HuH-7.5 (cell line): ENCODE measurements around the gene RNF208.
A peak's percentile ranks its signal among the peaks of the same experiment; 100 is the strongest.
"Not testable (repeated sequence)": the region's sequence is repeated elsewhere in the genome, so short reads cannot be mapped to it uniquely, and the experiment has no call there.

Experiments used
- DNase-seq: peaks from one replicate; pipeline ENCODE4 v3.0.0; 2011; ENCODE audit warnings: low spot score

RNF208 gene

DNA sequence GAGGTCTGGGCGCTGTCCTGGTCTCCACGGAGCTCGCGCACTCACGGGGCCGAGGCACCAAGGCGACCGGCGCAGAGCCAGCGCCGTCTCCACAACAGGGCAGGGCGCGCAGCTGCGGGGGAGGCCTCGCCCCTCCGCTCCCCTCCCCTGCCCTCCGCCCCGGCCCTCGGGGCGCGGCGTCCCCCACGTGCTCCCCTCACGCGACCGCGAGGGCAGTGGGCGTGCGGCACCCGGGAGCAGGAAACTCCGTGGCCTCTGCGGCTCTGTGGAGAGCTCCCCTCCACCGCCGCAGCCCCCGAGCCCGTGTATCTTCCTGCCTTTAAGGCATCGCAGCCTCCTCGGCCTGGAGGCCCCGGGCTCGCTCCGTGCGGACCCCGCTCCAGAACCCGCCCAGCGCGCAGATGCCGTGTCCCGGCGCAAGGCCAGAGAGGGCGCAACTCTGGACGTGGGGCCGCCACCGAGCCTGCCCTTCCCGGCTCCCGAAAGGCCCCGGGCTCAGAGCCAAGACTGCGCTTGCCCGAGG is 18.3 kb upstream of the RNF208 start:
- no peak for DNase-seq

DNA sequence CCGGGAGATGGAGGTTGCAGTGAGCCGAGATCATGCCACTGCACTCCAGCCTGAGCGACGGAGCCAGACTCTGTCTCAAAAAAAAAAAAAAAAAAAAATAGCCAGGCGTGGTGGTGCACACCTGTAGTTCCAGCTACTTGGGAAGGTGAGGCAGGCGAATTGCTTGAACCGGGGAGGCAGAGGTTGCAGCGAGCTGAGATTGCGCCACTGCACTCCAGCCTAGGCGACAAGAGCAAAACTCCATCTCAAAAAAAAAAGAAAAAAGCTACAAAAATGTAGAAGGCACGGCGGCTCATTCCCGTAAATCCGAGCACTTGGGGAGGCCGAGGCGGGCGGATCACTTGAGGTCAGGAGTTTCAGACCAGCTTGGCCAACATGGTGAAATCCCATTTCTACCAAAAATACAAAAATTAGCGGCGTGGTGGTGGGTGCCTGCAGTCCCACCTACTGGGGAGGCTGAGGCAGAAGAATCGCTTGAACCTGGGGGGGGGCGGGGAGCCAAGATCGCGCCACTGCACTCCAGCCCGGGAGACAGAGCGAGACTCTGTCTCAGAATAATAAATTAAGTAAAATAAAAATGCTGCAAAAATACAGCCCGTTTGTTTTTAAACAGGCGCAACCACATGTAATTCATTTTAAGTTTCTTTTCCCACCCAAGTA is 17.6 kb upstream of the RNF208 start:
- not testable (repeated sequence) for DNase-seq

DNA sequence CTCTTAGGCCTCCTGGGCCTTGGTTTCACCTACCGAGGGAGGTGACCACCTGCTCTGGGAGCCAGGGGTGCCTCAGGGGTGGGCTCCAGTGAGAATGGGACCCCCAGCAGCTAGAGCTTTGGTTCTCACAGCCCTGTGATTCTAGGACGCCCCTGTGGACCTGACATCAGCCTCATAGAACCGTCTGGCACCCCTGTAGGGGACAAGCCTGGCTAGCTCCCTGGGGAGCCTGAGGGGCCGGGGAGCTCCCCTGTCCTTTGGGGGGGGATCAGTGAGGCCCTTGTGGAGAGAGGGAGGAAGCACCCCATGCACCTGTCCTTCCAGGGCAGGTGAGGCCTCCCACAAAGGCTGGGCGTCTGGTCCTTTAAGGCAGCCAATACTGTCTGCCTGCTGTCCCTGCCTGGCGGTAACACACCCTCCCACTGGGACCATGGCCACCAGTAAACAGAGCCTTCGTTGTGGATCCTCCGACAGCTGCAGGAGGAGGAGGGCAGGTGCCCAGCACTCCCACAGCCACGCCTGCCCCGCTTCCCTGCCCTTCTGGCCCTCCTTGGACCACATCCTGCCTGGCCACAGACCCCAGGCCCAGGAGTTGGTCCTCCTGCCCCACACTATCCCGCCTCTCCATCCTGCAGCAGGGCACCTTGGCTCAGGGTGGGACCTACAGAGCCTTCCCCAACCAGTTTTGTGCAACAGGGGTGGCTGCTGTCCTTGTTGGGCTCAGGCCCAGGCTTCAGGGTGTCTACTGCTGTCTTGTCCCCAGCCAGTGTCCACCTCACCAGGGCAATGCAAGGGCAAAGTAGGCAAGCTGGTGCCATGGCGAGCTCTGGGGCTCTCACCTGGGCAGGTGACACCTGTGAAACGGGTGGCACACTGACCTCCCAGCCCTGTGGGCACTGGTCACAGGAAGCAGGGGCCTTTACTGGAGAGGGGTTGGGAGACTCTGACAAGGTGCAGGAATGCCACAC is 16.0 kb upstream of the RNF208 start:
- no peak for DNase-seq

DNA sequence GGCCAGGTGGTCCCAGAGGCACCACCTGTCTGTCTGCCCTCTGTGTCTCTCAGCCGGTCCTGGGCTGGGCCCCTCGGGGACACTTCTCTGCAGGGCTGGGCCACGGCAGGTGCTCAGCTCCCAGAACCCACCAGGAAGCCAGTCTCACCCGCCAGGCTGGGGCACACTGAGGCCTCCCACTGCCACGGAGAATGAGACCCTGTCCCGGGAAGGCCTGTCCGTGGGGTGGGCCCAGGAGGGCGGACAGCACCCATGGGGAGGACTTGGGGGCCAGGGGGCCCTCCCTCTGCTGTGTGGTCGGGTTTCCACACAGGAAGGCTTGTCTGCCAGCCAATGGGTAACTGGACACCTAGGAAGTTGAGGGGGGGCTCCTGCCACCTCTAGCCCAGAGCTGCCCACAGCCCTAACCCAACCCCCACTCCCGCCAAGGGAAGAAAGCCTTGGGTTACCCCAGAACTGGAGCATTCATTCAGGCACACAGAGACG is 14.9 kb upstream of the RNF208 start:
- DNase-seq: no peak

DNA sequence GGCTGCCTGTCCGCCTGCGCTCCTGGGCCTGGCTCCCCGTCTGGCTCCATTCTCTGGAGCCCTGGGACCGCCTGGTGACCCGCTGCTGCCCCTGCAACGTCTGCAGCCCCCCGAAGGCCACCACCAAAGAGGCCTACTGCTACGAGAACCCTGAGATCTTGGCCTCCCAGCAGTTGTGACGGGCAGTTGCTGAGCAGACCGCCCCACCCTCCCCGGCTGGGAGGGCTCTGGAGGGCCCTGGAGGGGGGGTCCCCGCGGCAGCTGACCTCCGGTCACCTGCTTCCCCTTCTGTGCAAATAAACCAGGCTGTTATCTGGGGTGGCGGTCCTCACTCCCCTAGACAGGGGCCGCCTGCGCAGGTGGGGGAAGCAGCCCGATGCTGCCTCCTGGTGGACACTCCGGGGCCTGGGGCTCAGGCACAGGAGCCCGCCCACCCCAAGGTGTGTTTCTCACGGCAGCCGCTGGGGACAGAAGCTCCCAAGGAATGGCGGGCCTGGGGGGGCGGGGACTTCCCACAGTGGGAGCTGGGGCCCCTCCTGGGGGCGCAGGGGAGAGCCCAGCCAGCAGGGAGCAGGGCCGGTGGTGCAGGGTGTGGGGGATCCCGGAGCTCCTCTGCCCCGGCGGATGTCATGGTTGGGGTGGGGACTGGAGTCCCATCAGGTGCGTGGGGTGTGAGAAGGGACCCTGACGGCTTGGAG is 14.3 kb upstream of the RNF208 start:
- peak; percentile 99 for DNase-seq

DNA sequence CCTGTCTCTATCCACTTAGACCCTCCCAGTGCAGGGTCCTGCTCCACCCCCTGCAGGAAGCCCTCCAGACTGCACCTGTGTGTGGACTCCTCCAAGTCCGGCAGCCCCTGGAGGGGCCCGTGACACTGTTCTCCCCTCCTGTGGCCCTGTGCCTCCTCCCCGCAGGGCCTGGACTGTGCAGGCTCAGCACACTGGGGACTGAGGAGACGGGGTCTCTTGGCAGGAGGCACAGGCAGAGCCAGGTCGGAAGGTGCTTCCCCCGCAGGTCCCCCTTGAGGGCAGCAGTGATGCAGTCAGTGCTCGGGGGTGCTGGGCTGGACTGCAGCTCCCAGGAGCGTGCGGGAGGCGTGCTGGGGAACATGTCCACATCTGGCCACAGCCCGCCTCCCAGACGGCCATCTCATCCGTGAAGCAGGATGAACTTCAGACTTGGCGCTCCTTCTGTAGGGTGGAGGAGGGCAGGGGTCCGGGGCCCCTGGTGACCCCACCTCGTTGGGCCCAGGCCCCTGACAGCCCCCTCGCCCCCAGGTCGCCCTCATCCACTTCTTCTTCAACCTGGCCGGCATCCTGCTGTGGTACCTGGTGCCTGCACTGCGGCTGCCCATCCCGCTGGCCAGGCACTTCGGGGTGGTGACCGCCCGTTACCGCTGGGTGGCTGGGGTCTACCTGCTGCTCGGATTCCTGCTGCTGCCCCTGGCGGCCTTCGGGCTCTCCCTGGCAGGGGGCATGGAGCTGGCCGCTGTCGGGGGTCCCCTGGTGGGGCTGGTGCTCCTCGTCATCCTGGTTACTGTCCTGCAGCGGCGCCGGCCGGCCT is 13.6 kb upstream of the RNF208 start:
- peak; percentile 80 for DNase-seq

DNA sequence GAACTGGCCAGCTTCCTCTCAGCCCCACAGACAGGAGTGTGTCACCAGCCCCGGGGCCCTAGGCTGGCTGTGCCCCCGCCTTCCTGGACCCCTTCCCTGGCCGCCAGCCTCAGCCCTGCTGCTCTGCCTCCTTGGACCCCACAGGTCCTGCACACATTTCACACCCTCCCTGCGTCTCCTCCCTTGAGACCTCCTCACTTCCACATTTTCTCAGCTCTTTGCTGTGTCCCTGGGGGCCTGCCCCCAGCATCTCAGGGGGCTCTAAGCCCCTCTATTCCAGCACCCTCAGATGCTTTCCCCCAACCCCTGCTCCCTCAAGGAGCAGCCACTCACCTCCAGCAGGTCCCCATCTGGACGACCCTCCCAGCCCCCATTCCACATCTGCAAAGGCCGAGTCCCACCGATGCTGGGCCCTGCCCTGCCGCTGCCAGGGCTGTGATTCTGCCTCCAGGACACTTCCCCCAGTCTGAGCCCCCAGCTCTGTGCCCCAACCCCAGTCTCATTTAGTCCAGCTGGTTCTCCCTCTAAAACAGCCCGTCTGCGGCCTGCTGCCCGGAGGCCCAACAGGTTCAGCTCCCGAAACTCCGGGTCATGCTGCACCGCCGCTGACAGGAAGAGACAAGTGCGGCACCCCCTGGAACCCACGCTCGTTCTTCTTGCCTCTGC is 12.9 kb upstream of the RNF208 start:
- DNase-seq: no peak

DNA sequence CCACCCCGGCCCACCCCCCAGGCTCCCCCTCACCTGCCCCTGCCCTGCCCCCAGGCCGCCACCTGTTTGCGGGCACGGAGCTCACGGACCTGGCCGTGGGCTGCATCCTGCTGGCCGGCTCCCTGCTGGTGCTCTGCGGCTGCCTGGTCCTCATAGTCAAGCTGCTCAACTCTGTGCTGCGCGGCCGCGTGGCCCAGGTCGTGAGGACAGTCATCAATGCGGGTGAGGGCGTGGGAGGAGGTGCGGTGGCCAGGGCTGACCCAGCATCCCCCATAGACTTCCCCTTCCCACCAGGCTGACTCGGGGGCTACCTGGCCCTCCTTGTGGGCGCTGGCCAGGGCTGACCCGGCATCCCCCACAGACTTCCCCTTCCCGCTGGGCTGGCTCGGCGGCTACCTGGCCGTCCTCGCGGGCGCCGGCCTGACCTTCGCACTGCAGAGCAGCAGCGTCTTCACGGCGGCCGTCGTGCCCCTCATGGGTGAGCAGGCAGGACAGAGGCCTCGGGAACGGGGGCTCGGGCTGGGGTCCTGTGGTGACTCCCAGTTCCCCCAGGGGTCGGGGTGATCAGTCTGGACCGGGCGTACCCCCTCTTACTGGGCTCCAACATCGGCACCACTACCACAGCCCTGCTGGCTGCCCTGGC is 12.1 kb upstream of the RNF208 start:
- DNase-seq: no peak

DNA sequence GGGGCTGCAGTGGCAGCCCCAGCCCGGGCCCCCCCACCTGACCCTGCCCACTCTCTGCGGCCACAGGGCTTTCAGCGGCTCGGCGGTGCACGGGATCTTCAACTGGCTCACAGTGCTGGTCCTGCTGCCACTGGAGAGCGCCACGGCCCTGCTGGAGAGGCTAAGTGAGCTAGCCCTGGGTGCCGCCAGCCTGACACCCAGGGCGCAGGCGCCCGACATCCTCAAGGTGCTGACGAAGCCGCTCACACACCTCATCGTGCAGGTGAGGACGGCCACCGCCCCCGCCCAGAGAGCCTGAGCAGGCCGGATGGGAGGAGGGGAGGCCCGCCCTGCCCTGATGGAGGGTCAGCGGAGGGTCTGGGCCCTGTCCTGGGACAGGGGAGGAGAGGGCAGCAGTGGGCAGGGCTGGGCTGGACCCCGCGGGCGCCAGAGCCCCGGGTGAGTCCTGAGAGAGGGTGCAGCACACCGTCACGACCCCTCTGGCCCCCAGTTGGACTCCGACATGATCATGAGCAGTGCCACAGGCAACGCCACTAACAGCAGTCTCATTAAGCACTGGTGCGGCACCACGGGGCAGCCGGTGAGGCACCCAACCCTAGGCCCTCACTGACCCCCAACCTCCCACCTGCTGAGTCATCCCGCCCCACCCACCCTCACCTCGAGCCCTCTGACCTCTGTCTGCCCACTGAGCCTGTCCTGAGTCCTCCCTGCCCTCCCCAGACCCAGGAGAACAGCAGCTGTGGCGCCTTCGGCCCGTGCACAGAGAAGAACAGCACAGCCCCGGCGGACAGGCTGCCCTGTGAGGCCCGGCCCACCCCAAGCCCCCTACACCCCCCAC is 11.3 kb upstream of the RNF208 start:
- no peak for DNase-seq

DNA sequence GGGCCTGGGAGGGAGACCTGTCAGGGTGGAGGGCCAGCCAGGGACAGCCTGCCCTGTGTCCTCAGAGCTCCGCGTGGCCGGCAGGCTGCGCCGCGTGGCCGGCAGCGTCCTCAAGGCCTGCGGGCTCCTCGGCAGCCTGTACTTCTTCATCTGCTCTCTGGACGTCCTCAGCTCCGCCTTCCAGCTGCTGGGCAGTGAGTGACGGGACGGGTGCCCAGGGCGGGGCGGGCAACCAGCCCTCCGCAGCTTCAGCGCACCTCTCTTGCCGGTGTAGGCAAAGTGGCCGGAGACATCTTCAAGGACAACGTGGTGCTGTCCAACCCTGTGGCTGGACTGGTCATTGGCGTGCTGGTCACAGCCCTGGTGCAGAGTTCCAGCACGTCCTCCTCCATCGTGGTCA is 10.5 kb upstream of the RNF208 start:
- DNase-seq: no peak

DNA sequence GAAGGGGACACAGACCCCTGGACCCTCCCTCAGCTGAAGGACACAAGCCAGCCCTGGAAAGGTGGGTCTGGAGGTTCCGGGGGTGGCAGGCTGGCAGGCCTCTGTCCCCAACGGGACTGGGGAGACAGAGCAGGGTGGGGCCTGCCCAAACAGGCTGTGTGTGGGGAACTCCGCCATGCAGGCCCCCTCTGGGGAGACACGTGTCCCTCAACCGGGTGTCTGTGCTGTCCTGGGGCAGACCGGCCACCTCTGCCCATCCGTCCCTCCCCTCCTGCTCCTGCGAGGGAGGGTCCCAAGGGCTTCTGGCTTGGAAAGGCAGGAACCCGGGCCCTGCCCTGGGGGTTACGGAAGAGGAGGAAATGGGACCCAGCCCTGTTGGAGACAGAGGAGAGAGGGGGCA is 10.1 kb upstream of the RNF208 start:
- no peak for DNase-seq

DNA sequence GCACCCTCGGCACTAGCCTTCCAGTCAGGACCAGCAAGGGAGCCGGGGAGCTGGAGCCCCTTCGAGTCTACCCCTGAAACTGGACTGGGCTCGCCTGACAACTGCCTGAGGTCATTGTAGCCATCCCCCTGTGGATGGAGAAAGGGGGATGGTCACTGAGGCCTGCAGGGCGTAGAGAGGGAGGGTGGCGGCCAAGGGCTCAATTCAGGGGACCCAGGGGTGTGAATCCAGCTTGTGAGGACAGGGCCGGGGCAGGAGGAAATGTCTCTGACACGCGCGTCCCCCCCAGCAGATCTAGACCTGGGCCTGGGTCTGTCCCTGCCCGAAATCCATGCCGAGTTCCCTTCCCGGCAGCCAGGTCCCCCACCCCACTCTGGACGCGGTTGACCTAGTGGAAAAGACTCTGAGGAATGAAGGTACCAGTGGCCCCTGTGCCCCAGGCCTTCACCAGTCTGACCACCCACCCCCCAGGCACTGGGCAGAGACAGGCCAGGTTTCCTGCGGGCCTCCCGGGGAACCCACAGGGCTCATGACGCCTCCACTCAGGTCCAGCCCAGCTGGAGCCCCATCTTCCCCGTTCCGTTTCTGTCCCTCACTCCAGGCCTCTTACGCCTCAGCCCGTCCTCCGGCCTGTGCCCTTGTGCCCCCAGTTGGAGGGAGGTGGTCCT is 9.5 kb upstream of the RNF208 start:
- no peak for DNase-seq

DNA sequence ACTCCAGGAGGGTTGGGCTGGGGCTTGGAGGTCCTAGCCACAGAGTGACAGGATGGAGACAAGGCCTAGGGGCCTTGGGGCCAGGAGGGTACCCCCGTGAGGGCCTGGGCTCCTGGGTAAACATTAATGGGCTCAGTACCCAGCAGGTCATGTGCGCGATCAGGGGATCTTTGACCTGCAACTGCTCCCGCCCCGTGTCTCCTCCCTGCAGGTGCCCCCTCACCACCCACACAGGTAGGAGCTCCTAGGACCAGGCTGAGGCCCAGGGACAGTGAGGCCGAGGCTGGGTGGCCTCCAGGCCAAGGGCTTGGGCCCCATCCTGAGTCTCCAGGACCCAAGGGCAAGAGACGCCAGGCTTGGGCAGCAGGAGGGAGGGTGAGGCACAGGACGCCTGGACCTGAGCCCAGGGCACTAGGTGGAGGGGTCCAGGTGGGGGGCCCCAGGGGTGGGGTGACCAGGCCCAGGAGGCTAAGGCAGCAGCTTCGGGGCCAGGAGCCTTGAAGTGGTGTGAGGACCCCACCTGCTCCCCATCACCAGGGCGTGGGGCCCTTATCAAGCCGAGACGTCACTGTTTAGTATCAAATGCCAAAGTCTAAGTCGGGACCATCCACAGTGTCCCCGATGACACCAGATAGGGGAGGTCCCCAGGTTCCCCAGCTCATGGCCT is 8.8 kb upstream of the RNF208 start, which contains the start of gene SLC34A3:
SLC34A3 (plus strand) TSS at position 197 of the 667 bp plus-strand sequence. CDS start 802 bp downstream, outside the sequence.
- no peak for DNase-seq

DNA sequence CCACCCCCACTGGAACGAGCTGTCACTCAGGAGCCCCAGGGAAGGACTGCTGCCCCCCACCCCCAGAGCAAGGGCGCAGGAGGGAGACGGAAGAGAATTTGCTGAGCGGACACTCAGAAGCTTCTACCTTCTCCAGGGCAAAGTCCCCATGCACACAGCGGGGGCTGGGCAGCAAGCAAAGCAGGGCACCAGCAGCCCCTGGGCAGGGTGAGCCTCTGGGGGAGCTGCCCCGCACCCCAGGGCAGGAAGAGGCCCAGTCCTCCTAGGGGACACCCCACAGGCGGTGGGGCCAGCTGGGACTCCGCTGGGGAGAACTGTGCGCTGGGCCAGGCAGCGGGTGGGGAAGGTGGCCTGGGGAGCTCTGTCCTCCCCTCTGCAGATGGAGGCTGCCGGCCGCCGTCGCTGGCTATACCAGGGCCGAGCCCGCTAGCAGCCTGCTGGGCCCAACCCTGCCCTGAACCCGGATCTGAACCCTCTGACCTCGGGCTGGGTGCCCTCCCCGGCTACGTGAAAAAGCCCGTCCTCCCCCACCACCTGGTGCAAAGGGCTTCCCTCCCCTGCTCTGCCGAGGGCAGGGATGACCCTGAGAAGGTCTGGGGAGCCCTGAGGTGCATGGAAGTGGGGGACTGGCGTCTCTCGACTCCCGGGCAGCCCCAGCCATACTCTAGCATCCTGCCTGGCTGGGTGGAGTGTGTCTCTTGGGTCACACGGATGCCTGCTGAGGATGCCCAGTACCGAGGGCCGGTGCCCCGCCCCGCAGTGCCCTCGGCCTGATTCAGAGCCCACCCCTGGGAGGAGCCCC is 8.1 kb upstream of the RNF208 start:
- no peak for DNase-seq

DNA sequence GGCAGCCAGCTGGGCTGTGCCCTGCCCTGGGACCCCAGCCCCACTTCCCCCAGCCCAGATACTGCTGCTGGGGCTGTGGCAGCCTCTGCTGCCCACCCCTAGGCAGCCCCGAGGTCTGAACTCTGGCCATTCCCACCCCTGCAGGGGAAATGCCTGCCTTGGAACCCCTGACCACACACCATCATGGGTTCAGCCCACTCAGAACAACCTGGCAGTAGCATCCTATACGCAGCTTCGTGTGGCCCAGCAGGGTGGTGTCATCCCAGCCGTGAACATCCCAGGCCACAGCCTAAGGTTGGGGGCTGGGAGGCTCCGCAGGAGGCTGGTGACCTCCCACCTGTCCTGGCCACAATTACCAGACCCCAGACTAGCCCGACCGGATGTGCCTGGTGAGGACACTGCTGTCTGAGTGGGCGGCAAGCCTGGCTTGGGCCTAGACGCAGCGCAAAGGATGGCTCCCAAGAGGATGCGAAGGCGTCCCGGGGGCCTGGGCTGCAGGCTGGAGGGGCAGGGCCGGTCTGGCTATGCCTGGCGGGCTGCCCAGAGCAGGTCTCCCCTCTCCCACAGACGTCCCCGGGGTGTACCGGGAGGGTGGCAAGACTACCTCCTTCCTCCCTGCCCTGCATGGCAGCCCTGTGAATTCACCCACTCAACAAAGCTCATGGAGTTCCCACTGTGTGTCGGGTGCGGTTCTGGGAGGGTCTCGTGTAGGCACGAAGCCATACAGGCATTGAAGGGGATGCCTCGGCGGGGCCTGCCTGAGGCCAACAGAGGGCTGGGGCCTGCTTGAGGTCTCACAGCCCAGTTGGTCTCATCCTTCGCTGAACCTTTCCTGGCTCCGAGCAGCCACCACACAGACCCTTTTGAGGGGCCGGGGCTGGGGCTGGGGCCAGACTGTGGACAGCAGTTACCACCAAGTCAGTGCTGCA is 7.2 kb upstream of the RNF208 start:
- DNase-seq: no peak

DNA sequence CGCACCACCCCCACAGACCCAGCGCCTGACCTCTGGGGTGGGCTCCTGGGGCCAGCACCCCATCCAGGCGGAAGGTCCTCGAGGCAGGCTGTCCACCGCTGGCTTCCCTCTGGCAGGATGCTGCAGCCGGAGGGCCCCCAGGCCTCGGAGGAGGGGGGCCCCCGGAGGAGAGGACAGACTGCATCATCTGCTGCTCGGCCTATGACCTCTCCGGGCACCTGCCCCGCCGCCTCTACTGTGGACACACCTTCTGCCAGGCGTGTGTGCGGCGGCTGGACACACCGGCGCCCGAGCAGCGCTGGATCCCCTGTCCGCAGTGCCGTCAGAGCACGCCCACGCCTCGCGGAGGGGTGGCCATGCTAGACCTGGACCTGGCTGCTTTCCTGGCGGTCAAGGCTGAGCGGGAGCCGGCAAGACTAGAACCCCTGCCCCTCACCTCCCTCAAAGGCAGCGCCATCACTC is 6.5 kb upstream of the RNF208 start:
- DNase-seq: no peak
